ENCODE measurements around the gene CRYBB3. TPM values are rescaled to one million over a fixed set of nuclear protein-coding genes. Genes with fewer than 3 reads are reported as not detected.
"Not testable (repeated sequence)": the region's sequence is repeated elsewhere in the genome, so short reads cannot be mapped to it uniquely, and the experiment has no call there.

Gene CRYBB3
- total and polyA plus RNA-seq, 10 of the 15 experiments (the other 5 are each of a cell fraction or from before 2014, with no cell fraction given): 0.26 TPM; not detected in 9

DNA sequence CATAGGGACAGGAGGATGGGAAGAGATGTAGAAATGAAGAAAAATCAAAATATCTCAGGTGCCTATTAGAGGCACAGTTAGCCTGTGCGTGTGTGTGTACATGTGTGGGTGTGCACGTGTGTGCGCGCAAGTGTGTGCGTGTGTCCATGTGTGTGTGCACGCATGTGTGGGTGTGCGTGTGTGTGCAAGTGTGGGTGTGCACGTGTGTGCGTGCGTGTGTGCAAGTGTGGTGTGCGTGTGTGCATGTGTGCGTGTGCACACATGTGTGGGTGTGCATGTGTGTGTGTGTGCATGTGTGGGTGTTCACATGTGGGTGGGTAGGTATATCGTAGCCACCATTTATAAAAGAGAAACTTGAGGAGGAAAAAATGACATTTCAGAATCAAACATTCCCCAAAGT is 29.2 kb downstream of the CRYBB3 start (continued):
- TF ChIP-seq NBN (IDR thresholded peaks at IDR 0.05): no peak

DNA sequence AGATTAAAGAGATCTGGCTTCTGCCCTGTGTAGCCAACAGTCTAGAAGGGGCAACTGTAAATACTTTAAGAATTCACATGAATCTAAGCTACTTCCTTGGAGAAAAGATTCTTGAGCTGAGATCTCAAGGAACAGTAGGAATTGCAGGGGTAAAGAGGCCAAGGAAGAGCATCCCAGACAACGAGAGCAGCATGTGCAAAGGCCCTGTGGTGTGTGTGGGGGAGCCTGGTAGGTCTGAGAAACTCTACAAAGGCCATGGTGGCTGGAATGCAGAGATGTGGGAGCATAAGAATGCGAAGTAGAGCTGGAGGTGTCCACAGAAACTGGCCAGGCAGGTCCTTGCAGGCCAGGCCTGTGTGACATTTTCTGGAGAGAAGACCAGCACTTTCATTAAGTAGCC is 31.1 kb downstream of the CRYBB3 start:
- DNase-seq (ENCODE audit: low read depth, low spot score); POLR2A ChIA-PET; FAIRE-seq; H3K27me3 ChIP-seq (replicated peaks in 1 of 2; ENCODE audit: control insufficient read depth in 2 of 2, insufficient read depth in 2 of 2, low read length in 1 of 2); CTCF ChIA-PET; H3K79me2 ChIP-seq (ENCODE audit: control insufficient read depth, insufficient read depth, low read length); H3K4me2 ChIP-seq (ENCODE audit: control insufficient read depth, insufficient read depth); H3K27ac ChIP-seq (ENCODE audit: control insufficient read depth, insufficient read depth); H3K4me3 ChIP-seq; SMC1A ChIA-PET (ENCODE audit: uncharacterized antibody, unreplicated experiment); H3K9me3 ChIP-seq (replicated peaks; ENCODE audit: control insufficient read depth, insufficient read depth, low read length); H3K9ac ChIP-seq (ENCODE audit: control insufficient read depth, insufficient read depth, low read length); RAD21 ChIA-PET (ENCODE audit: unreplicated experiment); H3K36me3 ChIP-seq (ENCODE audit: control insufficient read depth in 2 of 2, insufficient read depth in 2 of 2, low read length in 1 of 2); H3K4me1 ChIP-seq (ENCODE audit: control insufficient read depth, insufficient read depth, low read length); H4K20me1 ChIP-seq (ENCODE audit: control insufficient read depth, insufficient read depth); BruUV-seq (replicated peaks); ATAC-seq; H2AFZ ChIP-seq (ENCODE audit: control insufficient read depth, low read depth, low read length): not testable (repeated sequence)
- intact Hi-C loops (cut with micrococcal nuclease; ENCODE audit: unreplicated experiment) (loop anchor here (10.0 kb wide), 1 partner anchor 544 kb away; no protein-coding TSS in a partner anchor), in situ Hi-C loops (cut with MboI) (loop anchor here (10.0 kb wide), 1 partner anchor 544 kb away; no protein-coding TSS in a partner anchor)
- 5% methylated on average over 2 of the region's 2 CpGs for WGBS (ENCODE audit: insufficient coverage, insufficient replicate concordance, low lambda C conversion rate, missing lambda C conversion rate)

- no peaks in the 10 kb centered on the region for H3K79me2 ChIP-seq (ENCODE audit: control insufficient read depth, insufficient read depth, low read length)
- in situ Hi-C loops (cut with MboI): loop anchor here (10.0 kb wide), 1 partner anchor 542 kb away; no protein-coding TSS in a partner anchor
- H3K4me2 ChIP-seq (ENCODE audit: control insufficient read depth, insufficient read depth): no peak overlapping the region
- no peak for TF ChIP-seq BACH1 (IDR thresholded peaks at IDR 0.05; ENCODE audit: borderline replicate concordance)
- no TSS peak for BruUV-seq (replicated peaks)
- SMC1A ChIA-PET (ENCODE audit: uncharacterized antibody, unreplicated experiment): interaction anchor here (0.5 kb wide), 1 partner anchor 100 kb away, joined by 3 read pairs; no protein-coding TSS in a partner anchor
- H4K20me1 ChIP-seq (ENCODE audit: control insufficient read depth, insufficient read depth): no peaks in the 10 kb centered on the region
- no peak overlapping the region for H3K9ac ChIP-seq (ENCODE audit: control insufficient read depth, insufficient read depth, low read length)
- CTCF ChIA-PET: interaction anchor here (0.7 to 1.5 kb wide), 2 partner anchors 1100 to 1146 kb away, joined by 4 read pairs; no protein-coding TSS in a partner anchor
- H3K9me3 ChIP-seq (replicated peaks; ENCODE audit: control insufficient read depth, insufficient read depth, low read length): no peaks in the 10 kb centered on the region
- ATAC-seq (no peak), DNase-seq (ENCODE audit: low read depth, low spot score) (no peak), FAIRE-seq (no peak)
- H3K4me3 ChIP-seq: no peak overlapping the region
- no peaks in the 10 kb centered on the region for H3K36me3 ChIP-seq (ENCODE audit: control insufficient read depth in 2 of 2, insufficient read depth in 2 of 2, low read length in 1 of 2)
- no peak overlapping the region for H2AFZ ChIP-seq (ENCODE audit: control insufficient read depth, low read depth, low read length)
- POLR2A ChIA-PET: interaction anchor here (0.7 kb wide), 1 partner anchor 18 kb away, joined by 4 read pairs; no protein-coding TSS in a partner anchor
- H3K4me1 ChIP-seq (ENCODE audit: control insufficient read depth, insufficient read depth, low read length): no peaks in the 10 kb centered on the region
- intact Hi-C loops (cut with micrococcal nuclease; ENCODE audit: unreplicated experiment): loop anchor here (10.0 kb wide), 1 partner anchor 542 kb away; no protein-coding TSS in a partner anchor
- H3K27me3 ChIP-seq (replicated peaks in 1 of 2; ENCODE audit: control insufficient read depth in 2 of 2, insufficient read depth in 2 of 2, low read length in 1 of 2): no peaks in the 10 kb centered on the region; a peak in 1 of 4 replicates
- H3K27ac ChIP-seq (ENCODE audit: control insufficient read depth, insufficient read depth): no peak overlapping the region
- RAD21 ChIA-PET (ENCODE audit: unreplicated experiment): no interaction called here
- 71% methylated on average over 5 of the region's 5 CpGs for WGBS (ENCODE audit: insufficient coverage, insufficient replicate concordance, low lambda C conversion rate, missing lambda C conversion rate)
Observed at GRCh38 chr22:25232301-25232700, 32.6 kb downstream of the CRYBB3 start.

DNA sequence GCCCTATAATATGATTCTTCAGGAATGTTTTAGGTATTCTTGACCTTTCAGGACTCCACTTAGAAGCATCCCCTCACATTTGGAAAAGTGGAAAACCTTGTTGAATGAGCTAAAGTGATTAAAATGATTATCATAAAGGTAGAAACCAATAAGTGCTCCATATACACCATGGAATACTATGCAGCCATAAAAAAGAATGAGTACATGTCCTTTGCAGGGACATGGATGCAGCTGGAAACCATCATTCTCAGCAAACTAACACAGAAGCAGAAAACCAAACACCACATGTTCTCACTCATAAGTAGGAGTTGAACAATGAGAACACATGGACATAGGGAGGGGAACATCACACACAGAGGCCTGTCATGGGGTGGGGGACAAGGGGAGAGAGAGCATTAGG is 34.0 kb downstream of the CRYBB3 start:
- DNase-seq (ENCODE audit: low read depth, low spot score); FAIRE-seq; POLR2A ChIA-PET; H4K20me1 ChIP-seq (ENCODE audit: control insufficient read depth, insufficient read depth); H3K4me1 ChIP-seq (ENCODE audit: control insufficient read depth, insufficient read depth, low read length); H2AFZ ChIP-seq (ENCODE audit: control insufficient read depth, low read depth, low read length); ATAC-seq; H3K79me2 ChIP-seq (ENCODE audit: control insufficient read depth, insufficient read depth, low read length); H3K36me3 ChIP-seq (ENCODE audit: control insufficient read depth in 2 of 2, insufficient read depth in 2 of 2, low read length in 1 of 2); H3K9ac ChIP-seq (ENCODE audit: control insufficient read depth, insufficient read depth, low read length); SMC1A ChIA-PET (ENCODE audit: uncharacterized antibody, unreplicated experiment); H3K9me3 ChIP-seq (replicated peaks; ENCODE audit: control insufficient read depth, insufficient read depth, low read length); CTCF ChIA-PET; H3K4me3 ChIP-seq; H3K27ac ChIP-seq (ENCODE audit: control insufficient read depth, insufficient read depth); BruUV-seq (replicated peaks); RAD21 ChIA-PET (ENCODE audit: unreplicated experiment); H3K4me2 ChIP-seq (ENCODE audit: control insufficient read depth, insufficient read depth); H3K27me3 ChIP-seq (replicated peaks in 1 of 2; ENCODE audit: control insufficient read depth in 2 of 2, insufficient read depth in 2 of 2, low read length in 1 of 2): not testable (repeated sequence)
- in situ Hi-C loops (cut with MboI): loop anchor here (10.0 kb wide), 1 partner anchor 541 kb away; no protein-coding TSS in a partner anchor
- intact Hi-C loops (cut with micrococcal nuclease; ENCODE audit: unreplicated experiment): loop anchor here (10.0 kb wide), 1 partner anchor 541 kb away; no protein-coding TSS in a partner anchor

Measured in GM12878 (cell line).